ENCODE data around the gene CCM2.

The CCM2 gene

GRCh38 chr7:45036317-45036716 lies 36.3 kb downstream of the CCM2 start:
- DNase-seq = no peak

- DNase-seq = peak; percentile 68
These were observed 36.8 kb downstream of the CCM2 start for GRCh38 chr7:45036796-45037195.

GRCh38 chr7:45037876-45038275 lies 37.9 kb downstream of the CCM2 start:
- no peak for DNase-seq

- no peak for DNase-seq
These were observed 39.1 kb downstream of the CCM2 start for GRCh38 chr7:45039106-45039505.

- DNase-seq = no peak
These were observed 44.3 kb downstream of the CCM2 start for GRCh38 chr7:45044338-45044737.

- no peak for DNase-seq
These were observed 48.7 kb downstream of the CCM2 start for GRCh38 chr7:45048748-45049147.

GRCh38 chr7:45050198-45050597 lies 50.2 kb downstream of the CCM2 start:
- DNase-seq = no peak

- DNase-seq = no peak
These were observed 52.0 kb downstream of the CCM2 start for GRCh38 chr7:45052011-45052410.

GRCh38 chr7:45053401-45053800 lies 53.4 kb downstream of the CCM2 start:
- DNase-seq = no peak

GRCh38 chr7:45053941-45054340 lies 53.9 kb downstream of the CCM2 start:
- DNase-seq = no peak

GRCh38 chr7:45054442-45054841 lies 54.4 kb downstream of the CCM2 start:
- DNase-seq = no peak

GRCh38 chr7:45055016-45055415 lies 55.0 kb downstream of the CCM2 start:
- no peak for DNase-seq

- DNase-seq = no peak
These were observed 55.7 kb downstream of the CCM2 start for GRCh38 chr7:45055594-45056219.

- DNase-seq = no peak
These were observed 57.9 kb downstream of the CCM2 start for GRCh38 chr7:45057878-45058277.

GRCh38 chr7:45060295-45060694 lies 60.3 kb downstream of the CCM2 start:
- DNase-seq = no peak

GRCh38 chr7:45061352-45061751 lies 61.4 kb downstream of the CCM2 start:
- DNase-seq = no peak

GRCh38 chr7:45061806-45062425 lies 61.9 kb downstream of the CCM2 start:
- peak; percentile 42 for DNase-seq

GRCh38 chr7:45064047-45064725 lies 64.2 kb downstream of the CCM2 start:
- DNase-seq = no peak

- DNase-seq = no peak
These were observed 65.3 kb downstream of the CCM2 start for GRCh38 chr7:45065031-45065995.

GRCh38 chr7:45066409-45066808 lies 66.4 kb downstream of the CCM2 start:
- no peak for DNase-seq

GRCh38 chr7:45067582-45067981 lies 67.6 kb downstream of the CCM2 start:
- DNase-seq = no peak

- DNase-seq = peak; percentile 33
These were observed 68.4 kb downstream of the CCM2 start for GRCh38 chr7:45068236-45069023.
